Measurements from ENCODE around the gene CTBP1.

The CTBP1 gene

GRCh38 chr4:1221155-1221870 lies 27.6 kb downstream of the CTBP1 start:
- no peak for DNase-seq

GRCh38 chr4:1220566-1220965 lies 28.4 kb downstream of the CTBP1 start:
- DNase-seq = no peak

- no peak for DNase-seq
These were observed 29.4 kb downstream of the CTBP1 start for GRCh38 chr4:1219566-1219950.

GRCh38 chr4:1218634-1219565 lies 30.0 kb downstream of the CTBP1 start:
- no peak for DNase-seq

- no peak for DNase-seq
These were observed 31.6 kb downstream of the CTBP1 start for GRCh38 chr4:1217366-1217765.

- DNase-seq = peak; percentile 80
These were observed 32.0 kb downstream of the CTBP1 start for GRCh38 chr4:1216869-1217294.

GRCh38 chr4:1216076-1216614 lies 32.8 kb downstream of the CTBP1 start:
- no peak for DNase-seq

GRCh38 chr4:1215141-1216075 lies 33.5 kb downstream of the CTBP1 start:
- DNase-seq = no peak

- DNase-seq = no peak
These were observed 34.5 kb downstream of the CTBP1 start for GRCh38 chr4:1214101-1215095.

- DNase-seq = no peak
These were observed 35.5 kb downstream of the CTBP1 start for GRCh38 chr4:1213336-1213995.

GRCh38 chr4:1212546-1213335 lies 36.2 kb downstream of the CTBP1 start:
- DNase-seq = no peak

- no peak for DNase-seq
These were observed 36.9 kb downstream of the CTBP1 start for GRCh38 chr4:1211891-1212545.

GRCh38 chr4:1211371-1211770 lies 37.6 kb downstream of the CTBP1 start:
- DNase-seq = no peak

GRCh38 chr4:1210971-1211370 lies 38.0 kb downstream of the CTBP1 start:
- DNase-seq = no peak

GRCh38 chr4:1210241-1210841 lies 38.6 kb downstream of the CTBP1 start:
- no peak for DNase-seq

- DNase-seq = no peak
These were observed 39.1 kb downstream of the CTBP1 start for GRCh38 chr4:1209821-1210220.

GRCh38 chr4:1208970-1209704 lies 39.8 kb downstream of the CTBP1 start:
- DNase-seq = no peak

- DNase-seq = no peak
These were observed 40.5 kb downstream of the CTBP1 start for GRCh38 chr4:1208266-1208961.

Data from activated CD4-positive, alpha-beta T cell treated with anti-CD3 and anti-CD28 coated beads for 48 hours (primary cell).